HG02840 (cell line): ENCODE data around the gene RNF183.

ENCODE experiments used
- ATAC-seq: cut with Tn5 transposase; IDR thresholded peaks from one replicate; pipeline ENCODE4 v1.9.1; 2021; ENCODE audit warnings: mild to moderate bottlenecking, moderate library complexity, moderate number of reproducible peaks; ENCODE audit not compliant: unreplicated experiment, low FRiP score

RNF183 gene, protein sequence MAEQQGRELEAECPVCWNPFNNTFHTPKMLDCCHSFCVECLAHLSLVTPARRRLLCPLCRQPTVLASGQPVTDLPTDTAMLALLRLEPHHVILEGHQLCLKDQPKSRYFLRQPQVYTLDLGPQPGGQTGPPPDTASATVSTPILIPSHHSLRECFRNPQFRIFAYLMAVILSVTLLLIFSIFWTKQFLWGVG

DNA sequence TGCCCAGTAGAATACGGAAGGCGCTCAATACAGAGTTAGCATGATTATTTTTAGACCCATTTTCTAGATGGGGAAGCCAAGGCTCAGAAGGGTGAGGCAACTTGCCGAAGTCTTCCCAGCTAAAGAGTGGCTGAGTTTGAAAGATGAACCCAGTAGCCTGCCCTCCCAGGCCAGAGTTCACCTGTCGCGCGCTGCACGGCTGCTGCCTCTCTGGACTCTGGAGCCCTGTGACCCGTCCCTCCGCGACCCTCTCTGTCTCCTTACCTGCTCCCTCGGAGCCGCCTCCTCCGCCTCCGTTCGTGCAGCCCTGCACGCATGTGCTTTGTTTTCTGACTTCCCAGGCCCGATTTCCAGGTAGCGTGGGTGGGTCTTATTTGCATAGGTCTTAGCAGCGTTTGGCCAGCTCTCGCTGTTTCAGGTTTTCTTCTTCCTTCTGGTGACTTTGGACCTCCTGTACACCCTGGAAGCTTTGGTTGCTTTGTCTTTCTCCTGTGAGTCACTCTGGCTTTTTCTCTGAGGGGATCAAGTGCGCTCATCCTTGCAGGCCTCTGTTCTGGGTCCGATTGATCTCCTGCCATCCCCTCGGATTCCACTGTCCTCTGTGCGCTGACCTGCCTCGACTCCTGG is at the start of gene RNF183:
RNF183 (minus strand) TSS at position 585 of the 627 bp plus-strand sequence. CDS start 5,192 bp downstream, outside the sequence.
- no peak for ATAC-seq

DNA sequence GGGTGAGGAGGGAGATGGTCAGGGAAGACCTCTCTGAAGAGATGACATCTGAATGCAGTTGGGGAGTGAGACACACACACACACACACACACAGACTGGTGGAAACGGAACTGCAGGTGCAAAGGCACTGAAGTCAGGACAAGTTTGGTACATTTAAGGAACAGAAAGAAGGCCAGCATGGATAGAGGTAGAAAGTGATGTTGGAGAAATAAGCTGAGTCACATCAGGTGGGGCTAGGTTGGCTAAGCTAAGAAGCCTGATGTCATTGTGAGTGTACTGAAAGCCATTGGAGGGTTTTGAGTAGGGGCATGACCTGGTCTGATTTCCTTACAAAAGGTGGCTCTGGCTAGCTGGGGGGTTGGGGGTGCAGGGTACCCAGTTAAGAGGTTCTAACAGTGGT is 49.2 kb upstream of the RNF183 start:
- no peak for ATAC-seq

DNA sequence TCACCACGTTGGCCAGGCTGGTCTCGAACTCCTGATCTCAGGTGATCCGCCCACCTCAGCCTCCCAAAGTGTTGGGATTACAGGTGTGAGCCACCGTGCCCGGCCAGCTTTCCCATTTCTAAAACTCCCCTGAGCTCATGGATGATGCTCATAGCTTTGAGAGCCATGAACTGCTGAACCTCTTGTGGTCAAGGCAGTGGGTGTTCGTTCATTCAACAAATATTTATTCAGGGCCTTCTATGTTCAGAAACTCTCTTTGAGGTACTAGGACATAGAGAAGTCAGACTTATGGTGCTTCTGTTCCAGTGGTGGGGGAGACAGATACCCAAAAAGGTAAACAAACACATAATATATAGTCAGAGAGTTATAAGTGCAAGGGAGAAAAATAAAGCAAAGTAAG is 48.8 kb upstream of the RNF183 start:
- ATAC-seq: no peak

GRCh38 chr9:113350937-113351336 is 47.8 kb upstream of the RNF183 start:
- no peak for ATAC-seq

DNA sequence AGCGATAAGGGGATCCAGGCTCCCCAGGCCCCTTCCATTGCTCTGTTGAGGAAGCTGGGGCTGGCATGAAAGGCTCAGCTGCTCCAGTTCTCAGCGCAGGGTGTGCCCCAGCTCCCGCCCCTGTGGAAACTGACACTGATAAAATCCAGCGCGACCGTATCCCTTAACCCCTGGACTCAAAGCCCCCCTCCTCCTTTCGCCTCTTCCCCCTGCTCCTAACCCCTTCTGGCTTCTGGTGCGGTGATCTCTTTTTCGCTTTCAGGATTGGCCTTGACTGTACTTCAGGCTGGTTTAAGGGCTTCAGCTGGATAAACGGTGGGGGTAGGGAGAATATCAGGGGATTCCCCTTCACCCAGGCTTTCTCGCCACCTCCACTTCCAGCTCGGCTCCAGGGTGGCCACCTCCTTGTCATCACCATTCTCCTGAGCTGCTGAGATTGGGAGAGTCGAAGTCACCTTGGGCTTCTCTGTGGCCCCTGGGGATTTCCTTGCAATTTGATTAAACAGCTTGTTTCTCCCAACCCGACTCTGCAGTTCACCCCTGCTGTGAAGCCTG is 47.0 kb upstream of the RNF183 start:
- no peak for ATAC-seq

- ATAC-seq: no peak
Observed at GRCh38 chr9:113349445-113350094, 46.4 kb upstream of the RNF183 start, which contains the start of gene BSPRY. BSPRY (plus strand) TSS chr9:113349541; CDS start chr9:113349580, 39 bp downstream.

- no peak for ATAC-seq
Observed at GRCh38 chr9:113349066-113349444, 45.9 kb upstream of the RNF183 start.

- no peak for ATAC-seq
Observed at GRCh38 chr9:113348437-113348836, 45.3 kb upstream of the RNF183 start.

DNA sequence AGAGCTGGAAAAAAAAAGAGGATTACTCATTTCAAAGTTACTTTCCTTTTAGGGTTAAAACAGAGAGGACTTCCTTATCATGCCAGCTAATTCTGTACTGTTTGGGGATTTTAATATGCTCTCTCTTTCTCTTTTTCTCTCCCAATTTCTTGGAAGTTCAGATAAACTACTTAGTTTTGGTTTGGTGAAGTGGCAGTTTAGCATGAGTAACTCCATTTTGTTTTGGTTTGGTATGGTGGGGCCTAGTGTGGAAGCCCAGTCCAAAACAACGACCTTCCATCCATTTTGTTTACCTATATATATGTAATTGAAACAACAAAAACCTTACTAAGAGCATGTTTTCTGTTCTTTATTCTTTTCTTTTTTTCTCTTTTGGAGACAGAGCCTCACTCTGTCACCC is 42.5 kb upstream of the RNF183 start:
- ATAC-seq: no peak

DNA sequence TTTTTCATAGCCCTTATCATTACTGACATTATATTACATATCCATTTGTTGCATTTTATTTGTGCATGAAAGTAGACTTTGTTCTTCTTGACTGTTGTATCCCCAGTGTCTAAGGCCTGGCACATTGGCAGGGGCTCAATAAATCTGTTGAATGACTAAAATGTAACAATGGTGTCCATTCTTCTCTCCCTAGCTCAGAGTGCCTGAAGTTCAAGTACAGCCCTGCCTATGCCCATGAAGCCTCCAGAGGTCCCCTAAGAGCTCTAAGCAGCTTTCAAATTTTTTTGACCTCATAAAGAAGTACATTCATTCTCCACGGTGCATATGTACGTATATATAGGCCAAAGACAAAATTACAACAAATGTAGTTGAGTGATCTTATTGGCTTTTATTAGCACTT is 42.0 kb upstream of the RNF183 start:
- ATAC-seq: no peak

DNA sequence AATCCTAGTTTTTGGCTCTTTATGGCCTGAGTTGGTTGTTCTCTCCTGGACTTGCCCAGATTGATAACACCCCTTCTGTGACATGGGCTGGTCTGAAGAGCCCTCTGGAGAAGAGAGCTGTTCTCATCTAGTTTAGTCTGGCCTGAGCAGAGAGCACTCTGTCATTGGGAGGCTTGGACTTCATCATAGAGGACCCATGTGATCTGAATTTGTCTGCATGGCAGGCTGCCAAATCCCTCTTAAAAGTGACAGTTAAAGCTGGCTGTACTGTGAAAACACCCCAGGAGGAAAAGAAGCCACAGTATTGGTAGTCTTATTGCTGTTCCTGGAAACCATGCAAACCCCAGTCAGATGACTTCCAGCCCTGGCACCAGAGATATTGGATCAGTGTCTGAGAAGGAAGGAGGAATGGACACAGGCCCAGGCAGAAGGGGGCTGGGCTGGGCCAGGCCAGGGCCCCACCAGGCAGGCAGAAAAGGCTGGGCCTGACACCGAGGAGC is 40.6 kb upstream of the RNF183 start:
- no peak for ATAC-seq

- ATAC-seq: no peak
Observed at GRCh38 chr9:113341712-113342410, 38.7 kb upstream of the RNF183 start.

DNA sequence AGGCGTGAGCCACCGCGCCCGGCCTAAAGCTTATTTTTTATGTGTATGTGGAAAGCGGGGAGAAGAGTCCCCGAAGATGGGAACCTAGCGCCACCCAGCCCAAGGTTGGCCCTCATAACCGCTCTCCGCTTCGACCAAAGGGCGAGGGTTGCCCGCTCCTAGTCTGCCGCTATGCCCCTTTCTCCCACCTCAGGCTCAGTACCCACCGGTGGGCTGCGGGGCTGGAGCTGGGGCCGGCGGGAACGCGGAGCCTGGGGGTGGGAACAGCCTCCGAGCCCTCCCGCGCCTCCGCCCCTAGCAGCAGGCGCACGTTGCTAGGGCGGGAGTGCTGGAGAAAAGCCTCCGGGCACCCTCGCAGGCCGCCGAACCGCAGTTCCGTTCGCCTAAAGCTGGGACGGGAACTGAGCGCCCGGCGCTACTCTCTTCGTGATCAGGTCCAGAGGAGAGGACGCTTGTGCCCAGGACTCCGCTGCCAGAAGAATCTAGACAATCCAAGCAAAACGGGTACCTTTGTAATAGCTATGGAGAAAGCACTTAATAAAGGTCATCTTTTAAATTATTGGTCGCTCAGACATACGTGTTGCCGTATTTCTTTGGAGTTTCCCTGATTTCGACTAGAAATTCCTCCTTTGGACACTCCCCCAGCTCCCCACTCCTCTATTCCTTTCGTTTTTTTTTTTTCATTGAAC is 37.0 kb upstream of the RNF183 start, which contains the start of gene WDR31:
WDR31 (minus strand) TSS at position 265 of the 689 bp plus-strand sequence. CDS start 8,253 bp downstream, outside the sequence.
- ATAC-seq: peak; percentile 96

GRCh38 chr9:113337714-113338113 is 34.5 kb upstream of the RNF183 start:
- ATAC-seq: no peak

- no peak for ATAC-seq
Observed at GRCh38 chr9:113331780-113332179, 28.6 kb upstream of the RNF183 start.

GRCh38 chr9:113328045-113328782 is 25.0 kb upstream of the RNF183 start:
- ATAC-seq: no peak

DNA sequence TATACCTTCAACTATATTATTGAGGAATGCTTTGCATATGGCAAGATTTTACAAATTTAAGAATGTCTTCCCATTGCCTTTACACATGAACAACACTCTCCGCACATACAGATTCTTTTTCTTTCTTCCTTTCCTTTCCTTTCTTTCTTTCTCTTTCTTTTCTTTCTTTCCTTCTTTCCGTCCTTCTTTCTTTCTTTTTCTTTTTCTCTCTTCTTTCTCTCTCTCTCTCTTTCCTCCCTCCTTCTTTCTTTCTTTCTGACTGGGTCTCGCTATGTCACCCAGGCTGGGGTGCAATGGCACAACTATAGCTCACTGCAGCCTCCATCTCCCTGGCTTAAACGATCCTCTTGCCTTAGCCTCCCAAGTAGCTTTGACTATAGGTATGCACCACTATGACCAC is 23.1 kb upstream of the RNF183 start:
- no peak for ATAC-seq

GRCh38 chr9:113322671-113323070 is 19.5 kb upstream of the RNF183 start:
- ATAC-seq: no peak

- no peak for ATAC-seq
Observed at GRCh38 chr9:113320051-113320450, 16.9 kb upstream of the RNF183 start.
